Effector memory CD4-positive, alpha-beta T cell (primary cell): ENCODE data around the gene AFG1L.
"Not testable (repeated sequence)": the region's sequence is repeated elsewhere in the genome, so short reads cannot be mapped to it uniquely, and the experiment has no call there.

Experiments used
- DNase-seq, 3 donors: peaks; one replicate each; pipeline ENCODE4 v3.0.0-alpha.2; 2020
- H3K27ac ChIP-seq: 2 replicates; pipeline ENCODE4 v1.7.0; 2013; ENCODE audit warnings: mild to moderate bottlenecking, low read length, moderate library complexity; ENCODE audit not compliant: insufficient read depth, poor library complexity, severe bottlenecking
- H3K27me3 ChIP-seq: replicated peaks from 2 replicates; pipeline ENCODE4 v1.7.0; 2013; ENCODE audit warnings: mild to moderate bottlenecking, low read length; ENCODE audit not compliant: insufficient read depth, control insufficient read depth, poor library complexity, severe bottlenecking
- H3K36me3 ChIP-seq: 2 replicates; pipeline ENCODE4 v1.7.0; 2013; ENCODE audit warnings: mild to moderate bottlenecking, low read length, moderate library complexity; ENCODE audit not compliant: control insufficient read depth, insufficient read depth
- H3K4me1 ChIP-seq: 2 replicates; pipeline ENCODE4 v1.7.0; 2013; ENCODE audit warnings: low read length, mild to moderate bottlenecking; ENCODE audit not compliant: control insufficient read depth, insufficient read depth, poor library complexity, severe bottlenecking
- H3K4me3 ChIP-seq: 2 replicates; pipeline ENCODE4 v1.7.0; 2013; ENCODE audit warnings: low read length, low read depth, mild to moderate bottlenecking; ENCODE audit not compliant: insufficient read depth, poor library complexity, severe bottlenecking
- H3K9me3 ChIP-seq: 2 replicates; pipeline ENCODE4 v1.7.0; 2013; ENCODE audit warnings: mild to moderate bottlenecking, low read length, moderate library complexity; ENCODE audit not compliant: control insufficient read depth

The AFG1L gene

DNA sequence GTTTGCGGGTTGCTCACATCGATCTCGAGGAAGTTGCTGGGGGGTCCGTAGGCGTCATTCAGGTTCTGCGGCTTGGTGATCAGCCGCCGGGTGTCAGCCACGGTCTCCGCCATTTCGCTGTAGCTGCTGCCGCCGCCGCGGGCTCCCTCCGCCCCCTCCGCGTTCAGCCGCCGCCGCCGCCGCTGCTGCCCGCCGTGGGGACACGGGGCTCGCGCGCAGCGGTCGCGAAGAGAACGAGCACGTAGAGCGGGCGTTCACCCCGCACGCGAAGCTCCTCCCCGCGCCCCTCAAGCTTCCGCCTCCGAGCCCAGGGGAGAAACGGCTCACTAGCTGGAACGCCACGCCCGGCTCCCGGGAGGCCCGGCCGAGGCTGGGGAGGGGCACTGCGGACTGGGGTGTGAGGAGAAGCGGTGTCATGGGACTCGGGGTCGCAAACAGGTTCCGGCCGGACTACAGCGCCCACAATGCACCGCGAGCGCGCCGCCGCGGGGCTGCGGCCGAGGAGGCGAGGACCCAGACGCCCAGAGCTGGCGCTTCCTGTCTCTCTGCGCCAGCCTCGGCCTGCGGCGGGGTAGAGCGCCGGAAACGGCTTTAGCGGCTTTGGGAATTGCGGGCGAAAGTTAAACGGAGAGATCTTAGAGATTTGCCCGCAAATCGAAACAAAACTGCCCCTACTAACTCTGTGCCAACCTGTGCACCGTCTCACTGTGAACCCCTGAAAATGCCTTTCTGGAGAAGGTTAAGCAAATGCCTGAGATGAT, 33.9 kb upstream of the AFG1L start, which contains the start of gene SNX3:
SNX3 (minus strand) TSS at position 232 of the 761 bp plus-strand sequence; CDS start at position 113, 119 bp downstream.
- Histone ChIP-seq H3K36me3 (no peaks in the 10 kb centered on the region), H3K9me3 (no peaks in the 10 kb centered on the region), H3K27me3 (no peaks in the 10 kb centered on the region), H3K4me3 (peak within 1 kb of the TSS; percentile 98), H3K27ac (peak within 1 kb of the TSS; percentile 93), H3K4me1 (peaks cover 9% of the 10 kb centered on the region)
- DNase-seq, result peak; percentile 79 to 83 (median 82)

DNA sequence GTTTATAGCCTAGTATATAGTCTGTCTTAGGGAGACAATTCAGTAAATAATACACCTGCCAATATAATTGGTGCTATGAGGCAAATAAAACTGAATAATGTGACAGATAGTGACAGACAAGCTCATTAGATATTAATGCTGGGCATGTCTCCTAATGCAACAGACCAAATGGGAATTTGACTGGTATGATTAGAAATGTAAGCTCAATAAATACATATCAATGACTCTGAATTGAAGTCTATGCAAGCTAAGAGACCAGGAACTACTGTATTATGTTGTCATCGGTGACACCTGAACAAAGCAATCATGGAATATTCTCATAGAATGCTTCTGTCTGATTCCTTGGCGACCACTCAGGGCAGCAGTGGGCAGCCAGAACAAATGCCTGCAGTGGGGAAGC, 31.5 kb upstream of the AFG1L start:
- Histone ChIP-seq H3K4me3 (no peak overlapping the region), H3K27me3 (no peaks in the 10 kb centered on the region), H3K9me3 (no peaks in the 10 kb centered on the region), H3K36me3 (no peaks in the 10 kb centered on the region), H3K4me1 (peaks cover 9% of the 10 kb centered on the region), H3K27ac (no peak overlapping the region)
- no peak for DNase-seq

DNA sequence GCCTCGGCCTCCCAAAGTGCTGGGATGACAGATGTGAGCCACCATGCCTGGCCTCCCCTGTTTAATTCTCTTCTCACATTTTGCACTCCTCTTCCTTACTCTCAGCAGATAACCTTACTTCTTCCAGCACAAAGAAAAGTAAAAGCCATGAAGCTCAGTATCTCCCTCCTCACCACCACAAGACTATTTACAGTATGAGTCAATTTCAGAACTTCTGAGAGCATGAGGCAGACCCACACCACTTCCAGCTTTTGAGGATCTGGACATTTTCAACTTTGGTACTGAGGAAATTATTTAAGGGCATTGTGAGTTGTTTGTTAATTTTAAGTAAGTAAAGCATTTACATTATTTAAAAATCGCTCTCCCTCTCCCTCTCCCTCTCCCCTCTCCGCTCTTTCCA, 26.0 kb upstream of the AFG1L start:
- Histone ChIP-seq H3K27me3 (no peaks in the 10 kb centered on the region), H3K36me3 (no peaks in the 10 kb centered on the region), H3K9me3 (no peaks in the 10 kb centered on the region), H3K4me3 (no peak overlapping the region), H3K27ac (no peak overlapping the region), H3K4me1 (no peaks in the 10 kb centered on the region)
- DNase-seq, result no peak

- not testable (repeated sequence) for H3K27ac ChIP-seq, H3K4me1 ChIP-seq, H3K9me3 ChIP-seq, H3K36me3 ChIP-seq, H3K27me3 ChIP-seq, H3K4me3 ChIP-seq, DNase-seq
These were observed 24.9 kb upstream of the AFG1L start for GRCh38 chr6:108269955-108270354.

GRCh38 chr6:108274546-108274945, 20.3 kb upstream of the AFG1L start:
- Histone ChIP-seq H3K27ac (no peak overlapping the region), H3K4me3 (no peak overlapping the region), H3K9me3 (no peaks in the 10 kb centered on the region), H3K36me3 (no peaks in the 10 kb centered on the region), H3K27me3 (no peaks in the 10 kb centered on the region), H3K4me1 (no peaks in the 10 kb centered on the region)
- no peak for DNase-seq

DNA sequence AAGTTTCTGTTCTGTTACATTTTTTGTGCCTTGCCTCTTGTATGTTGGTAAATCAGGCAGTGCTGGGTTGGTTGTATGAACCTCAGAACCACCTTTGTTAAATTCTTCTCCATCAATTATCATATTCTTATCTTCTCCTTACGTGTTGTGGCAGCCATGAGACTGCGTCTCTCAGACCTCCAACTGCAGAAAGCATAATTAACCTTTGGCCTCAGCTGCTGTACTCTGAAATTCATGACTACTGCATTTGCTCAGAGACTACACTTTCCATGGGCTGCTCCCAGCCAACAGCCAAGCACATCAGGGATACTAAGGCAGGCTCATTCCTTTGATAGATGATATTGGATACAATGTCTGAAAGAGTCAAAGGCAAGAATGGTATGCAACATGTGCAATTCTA, 18.9 kb upstream of the AFG1L start:
- DNase-seq, result no peak
- H3K4me1 ChIP-seq, result no peaks in the 10 kb centered on the region
- H3K36me3 ChIP-seq, result no peaks in the 10 kb centered on the region
- no peak overlapping the region for H3K27ac ChIP-seq
- H3K9me3 ChIP-seq, result no peaks in the 10 kb centered on the region
- no peak overlapping the region for H3K4me3 ChIP-seq
- H3K27me3 ChIP-seq, result no peaks in the 10 kb centered on the region

- H3K27me3 ChIP-seq, result no peaks in the 10 kb centered on the region
- no peak for DNase-seq
- no peak overlapping the region for H3K27ac ChIP-seq
- H3K4me1 ChIP-seq, result no peaks in the 10 kb centered on the region
- no peak overlapping the region for H3K4me3 ChIP-seq
- H3K9me3 ChIP-seq, result no peaks in the 10 kb centered on the region
- H3K36me3 ChIP-seq, result no peaks in the 10 kb centered on the region
These were observed 17.6 kb upstream of the AFG1L start for GRCh38 chr6:108277295-108277694.

GRCh38 chr6:108277831-108278230, 17.0 kb upstream of the AFG1L start:
- H3K27me3 ChIP-seq, result no peaks in the 10 kb centered on the region
- H3K4me1 ChIP-seq, result no peaks in the 10 kb centered on the region
- no peak for DNase-seq
- no peaks in the 10 kb centered on the region for H3K9me3 ChIP-seq
- no peak overlapping the region for H3K4me3 ChIP-seq
- no peaks in the 10 kb centered on the region for H3K36me3 ChIP-seq
- H3K27ac ChIP-seq, result no peak overlapping the region

- Histone ChIP-seq H3K4me3 (no peak overlapping the region), H3K9me3 (no peaks in the 10 kb centered on the region), H3K36me3 (no peaks in the 10 kb centered on the region), H3K27me3 (no peaks in the 10 kb centered on the region), H3K27ac (no peak overlapping the region), H3K4me1 (no peaks in the 10 kb centered on the region)
- DNase-seq, result no peak
These were observed 9.5 kb upstream of the AFG1L start for GRCh38 chr6:108285381-108285780.

- H3K27ac ChIP-seq, result no peak overlapping the region
- no peak for DNase-seq
- no peaks in the 10 kb centered on the region for H3K9me3 ChIP-seq
- no peak overlapping the region for H3K4me3 ChIP-seq
- H3K27me3 ChIP-seq, result no peaks in the 10 kb centered on the region
- H3K4me1 ChIP-seq, result no peaks in the 10 kb centered on the region
- H3K36me3 ChIP-seq, result no peaks in the 10 kb centered on the region
These were observed 8.5 kb upstream of the AFG1L start for GRCh38 chr6:108286366-108286765.
